ENCODE data around the gene CDK11A.
"Not testable (repeated sequence)": the region's sequence is repeated elsewhere in the genome, so short reads cannot be mapped to it uniquely, and the experiment has no call there.

DNA sequence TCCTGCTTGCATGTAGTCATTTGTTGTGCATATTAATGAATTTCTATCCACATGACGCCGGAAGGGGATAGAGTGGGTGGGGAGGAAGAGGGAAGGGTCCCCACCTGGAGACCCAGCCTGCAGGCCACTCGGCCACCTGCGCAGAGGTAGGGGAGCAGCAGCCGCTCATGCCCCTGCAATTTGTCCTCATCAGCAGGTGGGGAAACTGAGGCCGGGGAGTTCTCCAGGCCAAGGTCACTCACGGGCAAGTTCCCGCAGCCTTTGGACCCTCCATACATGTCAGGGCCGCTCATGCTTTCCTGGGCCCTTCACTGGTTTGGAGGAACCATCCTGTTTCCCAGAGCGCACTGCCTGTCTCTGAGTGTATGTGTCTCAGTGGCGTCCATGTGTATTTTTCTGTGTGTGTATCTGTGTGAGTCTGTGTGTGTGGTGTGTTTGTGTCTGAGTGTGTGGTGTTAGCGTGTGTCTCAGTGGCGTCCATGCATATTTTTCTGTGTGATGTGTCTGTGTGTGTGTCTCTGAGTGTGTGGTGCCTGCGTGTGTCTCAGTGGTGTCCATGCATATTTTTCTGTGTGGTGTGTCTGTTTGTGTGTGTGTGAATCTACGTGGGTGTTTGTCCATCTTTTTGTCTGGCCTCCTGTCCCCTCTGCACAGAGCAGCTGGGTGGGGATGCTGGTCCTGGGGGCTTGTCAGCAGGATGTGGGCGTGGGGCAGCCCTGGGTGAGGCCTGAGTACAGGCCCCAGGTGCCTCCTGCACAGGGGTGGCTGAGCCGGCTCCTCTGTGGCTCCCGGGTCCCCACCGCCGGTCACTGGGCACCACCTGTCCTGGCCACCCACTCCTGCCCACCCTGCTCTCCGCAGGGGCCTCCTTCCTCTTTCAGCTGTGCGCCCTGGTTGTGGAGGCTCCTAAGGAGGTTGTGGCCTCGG, 27.5 kb downstream of the CDK11A start:
- TF ChIP-seq EZH2 (IDR thresholded peaks at IDR 0.05; ENCODE audit: borderline replicate concordance); CTCF (IDR thresholded peaks at IDR 0.05; ENCODE audit: poor library complexity): not testable (repeated sequence)
